Measurements from ENCODE around the gene CLSTN2.
A peak's percentile ranks its signal among the peaks of the same experiment; 100 is the strongest.

The CLSTN2 gene

GRCh38 chr3:140163159-140163763 lies 228.3 kb downstream of the CLSTN2 start:
- Histone ChIP-seq H3K4me1 (ENCODE audit: control insufficient read depth, insufficient read depth, low read length) (peaks cover 34% of the 10 kb centered on the region), H3K9ac (ENCODE audit: low read depth, low read length) (no peak overlapping the region), H3K9me3 (replicated peaks; ENCODE audit: low read length) (no peaks in the 10 kb centered on the region), H3K4me3 (ENCODE audit: low read length) (no peak overlapping the region), H3K4me2 (ENCODE audit: low read length) (no peak overlapping the region), H3K27me3 (ENCODE audit: control insufficient read depth, insufficient read depth, low read length) (peaks cover 5% of the 10 kb centered on the region), H3K36me3 (ENCODE audit: insufficient read depth, low read length) (no peaks in the 10 kb centered on the region)

- H3K9me3 ChIP-seq (replicated peaks; ENCODE audit: low read length) = no peaks in the 10 kb centered on the region
- no peak overlapping the region for H3K4me3 ChIP-seq (ENCODE audit: low read length)
- no peaks in the 10 kb centered on the region for H3K36me3 ChIP-seq (ENCODE audit: insufficient read depth, low read length)
- H3K9ac ChIP-seq (ENCODE audit: low read depth, low read length) = no peak overlapping the region
- peaks cover 35% of the 10 kb centered on the region for H3K4me1 ChIP-seq (ENCODE audit: control insufficient read depth, insufficient read depth, low read length)
- H3K27me3 ChIP-seq (ENCODE audit: control insufficient read depth, insufficient read depth, low read length) = peaks cover 5% of the 10 kb centered on the region
- H3K4me2 ChIP-seq (ENCODE audit: low read length) = no peak overlapping the region
Measured at GRCh38 chr3:140164156-140164555, 229.2 kb downstream of the CLSTN2 start.

- peaks cover 36% of the 10 kb centered on the region for H3K4me1 ChIP-seq (ENCODE audit: control insufficient read depth, insufficient read depth, low read length)
- H3K27me3 ChIP-seq (ENCODE audit: control insufficient read depth, insufficient read depth, low read length) = peaks cover 5% of the 10 kb centered on the region
- no peak overlapping the region for H3K9ac ChIP-seq (ENCODE audit: low read depth, low read length)
- H3K4me2 ChIP-seq (ENCODE audit: low read length) = peak overlapping the region; percentile 3
- no peaks in the 10 kb centered on the region for H3K36me3 ChIP-seq (ENCODE audit: insufficient read depth, low read length)
- no peaks in the 10 kb centered on the region for H3K9me3 ChIP-seq (replicated peaks; ENCODE audit: low read length)
- H3K4me3 ChIP-seq (ENCODE audit: low read length) = no peak overlapping the region
Measured at GRCh38 chr3:140164922-140165590, 230.1 kb downstream of the CLSTN2 start.

GRCh38 chr3:140165781-140166180 lies 230.8 kb downstream of the CLSTN2 start:
- Histone ChIP-seq H3K27me3 (ENCODE audit: control insufficient read depth, insufficient read depth, low read length) (peaks cover 5% of the 10 kb centered on the region), H3K4me1 (ENCODE audit: control insufficient read depth, insufficient read depth, low read length) (peaks cover 38% of the 10 kb centered on the region), H3K9ac (ENCODE audit: low read depth, low read length) (no peak overlapping the region), H3K4me3 (ENCODE audit: low read length) (no peak overlapping the region), H3K9me3 (replicated peaks; ENCODE audit: low read length) (no peaks in the 10 kb centered on the region), H3K36me3 (ENCODE audit: insufficient read depth, low read length) (no peaks in the 10 kb centered on the region), H3K4me2 (ENCODE audit: low read length) (no peak overlapping the region)

- H3K4me1 ChIP-seq (ENCODE audit: control insufficient read depth, insufficient read depth, low read length) = peaks cover 41% of the 10 kb centered on the region
- H3K9ac ChIP-seq (ENCODE audit: low read depth, low read length) = no peak overlapping the region
- no peaks in the 10 kb centered on the region for H3K9me3 ChIP-seq (replicated peaks; ENCODE audit: low read length)
- no peak overlapping the region for H3K4me3 ChIP-seq (ENCODE audit: low read length)
- peaks cover 5% of the 10 kb centered on the region for H3K27me3 ChIP-seq (ENCODE audit: control insufficient read depth, insufficient read depth, low read length)
- no peak overlapping the region for H3K4me2 ChIP-seq (ENCODE audit: low read length)
- no peaks in the 10 kb centered on the region for H3K36me3 ChIP-seq (ENCODE audit: insufficient read depth, low read length)
Measured at GRCh38 chr3:140166861-140167599, 232.0 kb downstream of the CLSTN2 start.

- no peak overlapping the region for H3K9ac ChIP-seq (ENCODE audit: low read depth, low read length)
- H3K4me1 ChIP-seq (ENCODE audit: control insufficient read depth, insufficient read depth, low read length) = peaks cover 41% of the 10 kb centered on the region
- H3K36me3 ChIP-seq (ENCODE audit: insufficient read depth, low read length) = no peaks in the 10 kb centered on the region
- no peak overlapping the region for H3K4me2 ChIP-seq (ENCODE audit: low read length)
- H3K9me3 ChIP-seq (replicated peaks; ENCODE audit: low read length) = no peaks in the 10 kb centered on the region
- H3K4me3 ChIP-seq (ENCODE audit: low read length) = no peak overlapping the region
- H3K27me3 ChIP-seq (ENCODE audit: control insufficient read depth, insufficient read depth, low read length) = peaks cover 5% of the 10 kb centered on the region
Measured at GRCh38 chr3:140167600-140168281, 232.8 kb downstream of the CLSTN2 start.

GRCh38 chr3:140170612-140171011 lies 235.6 kb downstream of the CLSTN2 start:
- H3K4me3 ChIP-seq (ENCODE audit: low read length) = no peak overlapping the region
- H3K36me3 ChIP-seq (ENCODE audit: insufficient read depth, low read length) = no peaks in the 10 kb centered on the region
- no peak overlapping the region for H3K4me2 ChIP-seq (ENCODE audit: low read length)
- no peak overlapping the region for H3K9ac ChIP-seq (ENCODE audit: low read depth, low read length)
- H3K9me3 ChIP-seq (replicated peaks; ENCODE audit: low read length) = no peaks in the 10 kb centered on the region
- H3K4me1 ChIP-seq (ENCODE audit: control insufficient read depth, insufficient read depth, low read length) = peaks cover 31% of the 10 kb centered on the region
- no peaks in the 10 kb centered on the region for H3K27me3 ChIP-seq (ENCODE audit: control insufficient read depth, insufficient read depth, low read length)

- H3K9me3 ChIP-seq (replicated peaks; ENCODE audit: low read length) = no peaks in the 10 kb centered on the region
- no peak overlapping the region for H3K9ac ChIP-seq (ENCODE audit: low read depth, low read length)
Measured at GRCh38 chr3:140176526-140176925, 241.5 kb downstream of the CLSTN2 start.

GRCh38 chr3:140177943-140178342 lies 243.0 kb downstream of the CLSTN2 start:
- Histone ChIP-seq H3K9me3 (replicated peaks; ENCODE audit: low read length) (no peaks in the 10 kb centered on the region), H3K9ac (ENCODE audit: low read depth, low read length) (no peak overlapping the region), H3K4me3 (ENCODE audit: low read length) (no peak overlapping the region), H3K4me1 (ENCODE audit: control insufficient read depth, insufficient read depth, low read length) (peaks cover 18% of the 10 kb centered on the region), H3K27me3 (ENCODE audit: control insufficient read depth, insufficient read depth, low read length) (peaks cover 15% of the 10 kb centered on the region), H3K4me2 (ENCODE audit: low read length) (no peak overlapping the region), H3K36me3 (ENCODE audit: insufficient read depth, low read length) (no peaks in the 10 kb centered on the region)

More at GRCh38 chr3:140176526-140176925, 241.5 kb downstream of the CLSTN2 start:
- Histone ChIP-seq H3K4me2 (ENCODE audit: low read length) (peak overlapping the region; percentile 22), H3K4me3 (ENCODE audit: low read length) (no peak overlapping the region), H3K36me3 (ENCODE audit: insufficient read depth, low read length) (no peaks in the 10 kb centered on the region), H3K4me1 (ENCODE audit: control insufficient read depth, insufficient read depth, low read length) (peaks cover 18% of the 10 kb centered on the region), H3K27me3 (ENCODE audit: control insufficient read depth, insufficient read depth, low read length) (peaks cover 10% of the 10 kb centered on the region)

GRCh38 chr3:140178482-140178881 lies 243.5 kb downstream of the CLSTN2 start:
- H3K4me3 ChIP-seq (ENCODE audit: low read length) = no peak overlapping the region
- H3K9ac ChIP-seq (ENCODE audit: low read depth, low read length) = no peak overlapping the region
- no peak overlapping the region for H3K4me2 ChIP-seq (ENCODE audit: low read length)

GRCh38 chr3:140180603-140181002 lies 245.6 kb downstream of the CLSTN2 start:
- no peak overlapping the region for H3K9ac ChIP-seq (ENCODE audit: low read depth, low read length)
- peaks cover 20% of the 10 kb centered on the region for H3K27me3 ChIP-seq (ENCODE audit: control insufficient read depth, insufficient read depth, low read length)
- H3K36me3 ChIP-seq (ENCODE audit: insufficient read depth, low read length) = no peaks in the 10 kb centered on the region
- H3K4me2 ChIP-seq (ENCODE audit: low read length) = no peak overlapping the region
- no peak overlapping the region for H3K4me3 ChIP-seq (ENCODE audit: low read length)
- no peaks in the 10 kb centered on the region for H3K9me3 ChIP-seq (replicated peaks; ENCODE audit: low read length)
- H3K4me1 ChIP-seq (ENCODE audit: control insufficient read depth, insufficient read depth, low read length) = peaks cover 21% of the 10 kb centered on the region

More at GRCh38 chr3:140178482-140178881, 243.5 kb downstream of the CLSTN2 start:
- no peaks in the 10 kb centered on the region for H3K36me3 ChIP-seq (ENCODE audit: insufficient read depth, low read length)
- H3K9me3 ChIP-seq (replicated peaks; ENCODE audit: low read length) = no peaks in the 10 kb centered on the region
- H3K4me1 ChIP-seq (ENCODE audit: control insufficient read depth, insufficient read depth, low read length) = peaks cover 18% of the 10 kb centered on the region
- H3K27me3 ChIP-seq (ENCODE audit: control insufficient read depth, insufficient read depth, low read length) = peaks cover 15% of the 10 kb centered on the region
